ENCODE measurements around the gene CORIN.
"Not testable (repeated sequence)": the region's sequence is repeated elsewhere in the genome, so short reads cannot be mapped to it uniquely, and the experiment has no call there.

The CORIN gene

GRCh38 chr4:47774079-47774478 lies 63.8 kb downstream of the CORIN start:
- no peak for DNase-seq (ENCODE audit: low read depth in 2 of 2)

- DNase-seq (ENCODE audit: low read depth in 2 of 2), result no peak
These were observed 66.8 kb downstream of the CORIN start for GRCh38 chr4:47771020-47771419.

- not testable (repeated sequence) for DNase-seq (ENCODE audit: low read depth in 2 of 2)
These were observed 69.9 kb downstream of the CORIN start for GRCh38 chr4:47767956-47768355.

- DNase-seq (ENCODE audit: low read depth in 2 of 2), result no peak
These were observed 74.6 kb downstream of the CORIN start for GRCh38 chr4:47763279-47763678.

GRCh38 chr4:47762376-47763266 lies 75.2 kb downstream of the CORIN start:
- no peak for DNase-seq (ENCODE audit: low read depth in 2 of 2)

GRCh38 chr4:47753316-47753715 lies 84.6 kb downstream of the CORIN start:
- DNase-seq (ENCODE audit: low read depth in 2 of 2), result not testable (repeated sequence)

- DNase-seq (ENCODE audit: low read depth in 2 of 2), result no peak
These were observed 85.7 kb downstream of the CORIN start for GRCh38 chr4:47752214-47752613.

- DNase-seq (ENCODE audit: low read depth in 2 of 2), result no peak
These were observed 87.1 kb downstream of the CORIN start for GRCh38 chr4:47750788-47751187.

- no peak for DNase-seq (ENCODE audit: low read depth in 2 of 2)
These were observed 88.0 kb downstream of the CORIN start for GRCh38 chr4:47749858-47750257.

GRCh38 chr4:47749060-47749459 lies 88.8 kb downstream of the CORIN start:
- DNase-seq (ENCODE audit: low read depth in 2 of 2), result no peak

GRCh38 chr4:47747846-47748494 lies 89.9 kb downstream of the CORIN start:
- DNase-seq (ENCODE audit: low read depth in 2 of 2), result no peak

GRCh38 chr4:47747211-47747610 lies 90.7 kb downstream of the CORIN start:
- DNase-seq (ENCODE audit: low read depth in 2 of 2), result no peak

- DNase-seq (ENCODE audit: low read depth in 2 of 2), result no peak
These were observed 91.7 kb downstream of the CORIN start for GRCh38 chr4:47746122-47746521.

GRCh38 chr4:47744843-47745382 lies 93.0 kb downstream of the CORIN start:
- no peak for DNase-seq (ENCODE audit: low read depth in 2 of 2)

- DNase-seq (ENCODE audit: low read depth in 2 of 2), result no peak
These were observed 93.6 kb downstream of the CORIN start for GRCh38 chr4:47744253-47744652.

- no peak for DNase-seq (ENCODE audit: low read depth in 2 of 2)
These were observed 96.7 kb downstream of the CORIN start for GRCh38 chr4:47741200-47741599.

- no peak for DNase-seq (ENCODE audit: low read depth in 2 of 2)
These were observed 100.5 kb downstream of the CORIN start for GRCh38 chr4:47737326-47737725.

- DNase-seq (ENCODE audit: low read depth in 2 of 2), result no peak
These were observed 101.3 kb downstream of the CORIN start for GRCh38 chr4:47736555-47736954.

GRCh38 chr4:47736146-47736545 lies 101.7 kb downstream of the CORIN start:
- no peak for DNase-seq (ENCODE audit: low read depth in 2 of 2)

GRCh38 chr4:47733302-47734175 lies 104.3 kb downstream of the CORIN start:
- DNase-seq (ENCODE audit: low read depth in 2 of 2), result no peak

- DNase-seq (ENCODE audit: low read depth in 2 of 2), result no peak
These were observed 106.7 kb downstream of the CORIN start for GRCh38 chr4:47731182-47731581.

- DNase-seq (ENCODE audit: low read depth in 2 of 2), result no peak
These were observed 108.7 kb downstream of the CORIN start for GRCh38 chr4:47729131-47729680.
